Middle frontal gyrus (tissue), 1 donor: Measurements from ENCODE around the gene DLG1.
"Not testable (repeated sequence)": the region's sequence is repeated elsewhere in the genome, so short reads cannot be mapped to it uniquely, and the experiment has no call there.

Source experiments
- DNase-seq: peaks from one replicate; pipeline ENCODE4 v3.0.0-alpha.2; 2015; ENCODE audit warnings: low spot score; ENCODE audit errors: extremely low spot score

The DLG1 gene

DNA sequence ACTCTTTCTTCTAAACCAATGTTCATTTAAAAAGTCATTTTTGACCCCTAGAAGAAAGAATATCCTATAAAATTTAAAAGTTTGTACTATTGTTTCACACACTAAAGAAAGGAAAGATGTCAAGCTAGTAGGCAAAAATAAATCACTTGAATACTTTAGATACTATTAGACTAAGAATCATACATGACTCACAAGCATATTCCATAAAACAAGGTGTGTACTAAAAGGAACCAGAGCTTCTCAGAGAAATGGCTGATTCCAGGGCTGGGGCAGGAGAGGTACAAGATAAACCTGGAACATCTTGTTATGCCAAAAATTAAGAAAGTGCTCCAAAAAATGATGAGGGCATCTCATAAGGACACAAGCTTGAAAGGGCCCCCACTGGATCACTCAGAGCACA, 8.7 kb downstream of the DLG1 start:
- no peak for DNase-seq

DNA sequence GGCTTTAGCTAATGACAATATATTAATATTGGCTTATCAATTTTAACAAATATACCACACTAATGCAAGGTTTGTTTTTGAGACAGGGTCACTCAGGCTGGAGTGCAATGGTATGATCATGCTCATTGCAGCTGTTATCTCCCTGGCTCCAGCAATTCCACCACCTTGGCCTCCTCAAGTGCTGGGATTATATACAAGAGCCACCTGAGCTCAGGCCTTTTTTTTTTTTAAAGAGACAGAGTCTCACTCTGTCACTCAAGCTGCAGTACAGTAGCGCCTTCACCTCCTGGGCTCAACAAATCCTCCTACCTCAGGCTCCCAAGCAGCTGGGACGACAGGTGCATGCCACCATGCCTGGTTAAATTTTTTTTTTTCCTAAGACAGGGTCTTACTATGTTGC, 11.7 kb downstream of the DLG1 start:
- DNase-seq: no peak

GRCh38 chr3:197285557-197285956, 12.9 kb downstream of the DLG1 start:
- DNase-seq: no peak

GRCh38 chr3:197283045-197283444, 15.4 kb downstream of the DLG1 start:
- DNase-seq: no peak

- DNase-seq: no peak
Observed at GRCh38 chr3:197281849-197282248, 16.6 kb downstream of the DLG1 start.

- no peak for DNase-seq
Observed at GRCh38 chr3:197280156-197280555, 18.3 kb downstream of the DLG1 start.

GRCh38 chr3:197278933-197279332, 19.5 kb downstream of the DLG1 start:
- no peak for DNase-seq

DNA sequence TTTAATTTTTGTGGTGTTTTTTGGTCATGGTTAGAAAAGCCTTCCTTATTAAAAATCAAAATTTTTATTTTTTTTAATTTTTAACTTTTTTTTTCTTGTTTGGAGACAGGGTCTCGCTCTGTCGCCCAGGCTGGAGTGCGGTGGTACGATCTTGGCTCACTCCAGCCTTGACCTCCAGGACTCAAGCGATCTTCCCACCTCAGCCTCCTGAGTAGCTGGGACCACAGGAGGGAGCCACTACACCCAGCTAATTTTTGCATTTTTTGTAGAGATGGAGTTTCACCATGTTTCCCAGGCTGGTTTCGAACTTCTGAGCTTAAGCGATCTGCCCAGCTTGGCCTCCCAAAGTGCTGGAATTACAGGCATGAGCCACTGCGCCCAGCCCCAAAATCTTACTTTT, 21.6 kb downstream of the DLG1 start:
- not testable (repeated sequence) for DNase-seq

DNA sequence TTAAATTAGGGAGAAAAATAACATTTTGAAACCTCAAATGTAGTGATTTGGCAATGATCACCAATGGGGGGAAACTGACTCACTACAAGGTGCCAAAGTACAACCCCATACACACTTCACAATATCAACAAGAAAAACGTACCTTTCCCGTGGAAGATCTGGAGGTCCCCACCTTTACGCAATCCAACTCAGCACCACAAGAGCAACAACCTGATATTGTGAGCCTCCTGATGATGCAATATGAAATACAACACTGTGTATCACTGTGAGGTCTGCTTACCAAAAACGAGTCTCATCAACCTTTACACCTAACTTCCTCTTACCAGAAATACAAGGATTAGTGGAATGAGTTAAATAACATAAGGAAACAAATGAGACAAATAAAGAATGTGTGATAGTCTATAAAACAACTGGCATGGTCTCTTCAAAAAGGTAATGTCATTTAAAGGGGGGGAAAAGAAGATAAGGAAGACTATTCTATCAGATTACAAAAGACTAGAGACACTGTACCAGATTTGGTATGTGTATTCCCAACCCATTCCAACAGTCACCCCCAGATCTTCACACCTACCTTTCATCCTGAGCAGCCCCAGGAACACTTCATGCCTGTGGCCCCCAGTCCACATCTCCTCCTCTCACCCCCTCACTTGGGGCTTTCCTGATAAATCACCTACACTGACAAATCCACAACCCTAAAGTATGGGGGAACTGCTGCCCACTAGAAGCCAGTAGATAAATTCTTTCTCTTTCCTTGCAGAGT, 27.7 kb downstream of the DLG1 start:
- no peak for DNase-seq

GRCh38 chr3:197269024-197269423, 29.4 kb downstream of the DLG1 start:
- DNase-seq: no peak

- no peak for DNase-seq
Observed at GRCh38 chr3:197268294-197268693, 30.1 kb downstream of the DLG1 start.

DNA sequence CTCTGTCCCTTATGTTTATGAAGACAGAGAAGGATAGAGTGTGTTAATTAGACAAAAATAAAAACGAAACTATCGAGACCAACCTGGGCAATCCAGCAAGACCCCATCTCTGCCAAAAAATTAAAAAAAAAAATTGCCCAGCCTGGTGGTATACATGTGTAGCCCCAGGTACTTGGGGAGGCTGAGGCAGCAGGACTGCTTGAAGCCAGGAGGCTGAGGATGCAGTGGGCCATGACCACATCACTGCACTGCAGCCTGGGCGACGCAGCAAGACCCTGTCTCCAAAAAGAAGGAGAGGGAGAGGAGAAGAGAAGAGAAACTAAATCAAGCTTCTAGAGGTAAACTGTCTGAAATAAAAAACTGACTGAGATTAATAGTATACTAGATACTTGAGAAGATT, 32.1 kb downstream of the DLG1 start:
- DNase-seq: no peak

GRCh38 chr3:197262709-197263108, 35.7 kb downstream of the DLG1 start:
- DNase-seq: no peak

- DNase-seq: no peak
Observed at GRCh38 chr3:197261164-197261509, 37.3 kb downstream of the DLG1 start.

DNA sequence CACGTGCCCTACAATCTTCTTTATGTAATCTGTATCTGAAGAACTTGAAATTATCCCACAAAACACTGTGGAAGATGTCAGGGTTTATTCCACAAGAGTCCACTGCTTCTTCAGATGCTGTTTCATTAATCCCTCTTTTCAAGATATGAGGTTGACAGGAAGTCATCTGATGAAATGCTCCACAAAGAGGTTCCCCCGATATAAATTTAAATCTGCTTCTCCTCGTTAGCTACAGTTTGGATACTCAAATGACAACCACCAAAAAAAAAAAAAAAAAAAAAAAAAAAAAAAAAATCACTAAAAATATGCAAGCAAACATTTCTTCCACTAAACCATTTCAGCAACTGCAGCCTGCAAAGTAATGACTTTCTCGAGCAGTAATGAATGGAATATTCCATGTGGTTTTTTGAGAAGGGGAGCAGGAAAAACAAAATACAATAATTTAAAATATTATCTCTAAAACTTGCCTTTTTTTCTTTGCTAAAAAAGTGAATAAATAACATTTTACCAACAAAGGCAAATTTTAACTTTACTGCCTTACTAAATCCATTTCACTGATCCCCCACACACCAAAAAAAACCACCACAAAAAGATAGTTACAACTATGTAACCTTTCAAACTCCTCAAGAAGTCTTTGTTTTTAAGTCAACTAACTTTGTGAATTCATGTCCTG, 37.8 kb downstream of the DLG1 start:
- DNase-seq: no peak

GRCh38 chr3:197259096-197259495, 39.3 kb downstream of the DLG1 start:
- no peak for DNase-seq

- no peak for DNase-seq
Observed at GRCh38 chr3:197258168-197258755, 40.1 kb downstream of the DLG1 start.

DNA sequence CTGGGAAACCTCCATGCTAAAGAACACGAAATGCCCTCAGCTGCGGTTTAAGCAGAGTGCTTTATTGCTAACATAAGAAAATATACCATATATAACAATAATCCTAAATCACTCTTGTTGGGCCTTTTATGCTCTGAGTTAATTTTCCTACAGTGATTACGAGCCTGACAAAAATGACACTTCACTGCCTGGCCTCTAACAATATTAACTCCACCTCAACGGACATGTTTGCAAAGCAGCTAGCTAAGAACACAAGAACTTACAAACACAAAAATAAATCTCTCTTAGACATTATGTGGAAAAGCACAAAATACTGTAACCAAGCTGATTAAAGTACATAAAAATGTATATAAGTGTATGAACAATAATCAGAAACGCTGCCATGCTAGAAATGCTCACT, 40.7 kb downstream of the DLG1 start:
- DNase-seq: no peak

DNA sequence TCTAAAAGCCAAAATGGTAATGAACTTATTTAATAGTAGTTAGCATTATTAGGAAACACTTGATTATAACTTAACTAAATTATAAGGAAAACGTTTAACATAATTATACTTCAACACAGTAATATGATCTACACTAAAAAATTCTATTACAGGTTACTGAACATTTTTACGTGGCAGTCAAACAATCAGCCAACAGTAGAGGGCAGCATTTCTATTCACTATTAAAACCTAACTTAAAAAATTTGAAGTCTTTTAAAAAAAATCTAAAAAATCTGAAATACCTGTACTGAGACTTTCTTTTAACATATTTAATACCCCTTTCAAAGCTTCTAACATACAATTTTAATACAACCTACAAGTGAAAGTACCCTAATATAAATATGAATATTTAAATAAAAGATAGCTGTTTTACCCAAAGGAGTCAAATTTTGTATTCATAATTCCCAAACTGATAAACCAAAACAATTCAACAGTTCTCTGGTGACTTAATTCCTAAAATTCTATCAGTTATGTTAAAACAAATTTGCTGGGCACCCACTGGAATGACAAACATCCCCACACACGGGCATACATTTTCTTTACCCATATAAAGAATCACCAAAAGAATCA, 41.5 kb downstream of the DLG1 start:
- peak; percentile 62 for DNase-seq

DNA sequence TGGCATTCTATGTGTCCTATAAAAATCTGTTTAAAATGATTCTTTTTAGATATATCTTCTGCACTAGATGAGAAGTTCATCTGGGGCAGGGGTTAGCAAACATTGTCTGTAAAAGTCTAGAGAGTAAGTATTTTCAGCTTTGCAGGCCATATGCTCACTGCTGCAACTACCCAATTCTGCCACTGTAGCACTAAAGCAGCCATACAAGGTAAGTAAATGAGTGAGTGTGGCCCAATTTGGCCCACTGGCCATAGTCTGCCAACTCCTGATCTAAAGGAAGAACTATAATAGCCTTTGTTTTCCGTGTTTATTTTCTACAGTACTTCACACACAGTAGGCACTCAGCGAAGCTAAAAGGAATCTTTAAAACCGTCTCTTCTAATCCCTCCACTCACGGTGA, 42.3 kb downstream of the DLG1 start:
- no peak for DNase-seq

- no peak for DNase-seq
Observed at GRCh38 chr3:197253238-197253947, 45.0 kb downstream of the DLG1 start.

- no peak for DNase-seq
Observed at GRCh38 chr3:197249542-197249941, 48.9 kb downstream of the DLG1 start.
